H1 (cell line): Measurements from ENCODE around the gene CC2D2A. TPM values are rescaled to one million over a fixed set of nuclear protein-coding genes. Genes with fewer than 3 reads are reported as not detected.

Experiments
- CTCF ChIA-PET: fragments of 300-600 bp; sonication (Branson Sonifier 250); formaldehyde crosslinking; loops from one replicate; lab custom pipeline; 2021; ENCODE audit not compliant: partially characterized antibody; lab: Charles Lee
- POLR2A ChIA-PET: fragments of 300-600 bp; sonication (Branson Sonifier 250); formaldehyde crosslinking; loops from one replicate; lab custom pipeline; 2021; ENCODE audit warnings: inconsistent platforms; ENCODE audit not compliant: partially characterized antibody; lab: Charles Lee
- DNase-seq, 2 experiments: peaks; one replicate each; pipeline versions ENCODE4 v3.0.0 to v3.0.0-alpha.2; 2010 to 2022; ENCODE audit warnings: low spot score in 2 of 2, low read depth in 1 of 2, mixed read lengths in 1 of 2
- FAIRE-seq: peaks from 2 replicates; lab custom pipeline; 2011; peaks lifted over from hg19 to GRCh38; lab: Jason Lieb, UNC
- H2AFZ ChIP-seq: 2 replicates; pipeline ENCODE4 v1.8.1; 2012; ENCODE audit warnings: low read length, inconsistent platforms
- H2AK5ac ChIP-seq: 2 replicates; pipeline ENCODE4 v1.6.1; 2013; ENCODE audit warnings: low read depth, low read length
- H2BK120ac ChIP-seq: replicated peaks from 2 replicates; pipeline ENCODE3; 2013; ENCODE audit warnings: low read depth, low read length, inconsistent platforms
- H2BK12ac ChIP-seq: 2 replicates; pipeline ENCODE4 v1.6.1; 2013; ENCODE audit warnings: low read depth, low read length
- H2BK15ac ChIP-seq: 2 replicates; pipeline ENCODE4 v1.6.1; 2013; ENCODE audit warnings: low read length
- H2BK20ac ChIP-seq: 2 replicates; pipeline ENCODE4 v1.6.1; 2013; ENCODE audit warnings: low read length
- H2BK5ac ChIP-seq: 2 replicates; pipeline ENCODE4 v1.6.1; 2013; ENCODE audit warnings: low read depth, low read length
- H3K14ac ChIP-seq: 2 replicates; pipeline ENCODE4 v1.6.1; 2013; ENCODE audit warnings: inconsistent platforms; ENCODE audit not compliant: insufficient read length
- H3K18ac ChIP-seq: 2 replicates; pipeline ENCODE4 v1.6.1; 2013; ENCODE audit warnings: low read length; ENCODE audit errors: extremely low read depth
- H3K23ac ChIP-seq: 2 replicates; pipeline ENCODE4 v1.6.1; 2013; ENCODE audit warnings: inconsistent platforms; ENCODE audit not compliant: insufficient read length
- H3K23me2 ChIP-seq: 2 replicates; pipeline ENCODE4 v1.6.1; 2013; ENCODE audit warnings: low read depth, low read length
- H3K27ac ChIP-seq: 2 replicates; pipeline ENCODE4 v1.6.1; 2011; ENCODE audit warnings: low read depth, low read length, inconsistent platforms
- H3K27me3 ChIP-seq, 4 experiments: replicated peaks in 1 of 4; 1 replicate in 1 of 4; 2 replicates in 3 of 4; pipeline versions ENCODE4 v1.6.1 to v1.8.1; 2011 to 2013; ENCODE audit warnings: low read length in 3 of 4, mild to moderate bottlenecking in 3 of 4, inconsistent platforms in 2 of 4, mixed read lengths in 2 of 4, moderate library complexity in 1 of 4; ENCODE audit not compliant: control insufficient read depth in 3 of 4, insufficient read depth in 3 of 4; ENCODE audit errors: extremely low read depth in 1 of 4
- H3K36me3 ChIP-seq, 4 experiments: 2 replicates each; pipeline versions ENCODE4 v1.6.1 to v1.8.1; 2011 to 2013; ENCODE audit warnings: mild to moderate bottlenecking in 4 of 4, low read length in 3 of 4, moderate library complexity in 2 of 4, control low read depth in 1 of 4, inconsistent platforms in 1 of 4; ENCODE audit not compliant: insufficient read depth in 4 of 4, control insufficient read depth in 2 of 4
- H3K4ac ChIP-seq: replicated peaks from 2 replicates; pipeline ENCODE3; 2013; ENCODE audit warnings: low read length, low read depth, mixed read lengths, inconsistent platforms; ENCODE audit not compliant: insufficient read length
- H3K4me1 ChIP-seq, 4 experiments: replicated peaks in 1 of 4; 1 replicate in 1 of 4; 2 replicates in 3 of 4; pipeline versions ENCODE4 v1.6.1 to v1.8.1; 2011 to 2013; ENCODE audit warnings: low read length in 3 of 4, inconsistent platforms in 2 of 4, mixed read lengths in 1 of 4; ENCODE audit not compliant: insufficient read depth in 4 of 4, control insufficient read depth in 3 of 4
- H3K4me2 ChIP-seq, 2 experiments: 2 replicates each; pipeline versions ENCODE4 v1.6.1 to v1.8.1; 2011 to 2013; ENCODE audit warnings: low read depth in 2 of 2, low read length in 2 of 2, control low read depth in 1 of 2, inconsistent platforms in 1 of 2, mild to moderate bottlenecking in 1 of 2; ENCODE audit not compliant: insufficient read depth in 1 of 2
- H3K4me3 ChIP-seq, 4 experiments: fragments of 200-600, 300-600 bp in 1 of 4; sonication (generic), shearing (Covaris generic), sonication (Bioruptor Twin) in 1 of 4; 2 replicates each; pipeline versions ENCODE4 v1.5.1 to v1.8.1; 2011 to 2016; ENCODE audit warnings: low read length in 4 of 4, low read depth in 3 of 4, control low read depth in 2 of 4, inconsistent platforms in 2 of 4, mild to moderate bottlenecking in 2 of 4, mixed read lengths in 1 of 4, moderate library complexity in 1 of 4; ENCODE audit not compliant: insufficient read depth in 2 of 4; ENCODE audit errors: extremely low read depth in 1 of 4
- H3K56ac ChIP-seq: replicated peaks from 2 replicates; pipeline ENCODE3; 2013; ENCODE audit warnings: low read depth, mild to moderate bottlenecking, mixed read lengths, low read length, inconsistent platforms; ENCODE audit not compliant: insufficient read length
- H3K79me1 ChIP-seq: 2 replicates; pipeline ENCODE4 v1.6.1; 2013; ENCODE audit warnings: low read depth, low read length, control low read depth
- H3K79me2 ChIP-seq, 2 experiments: 2 replicates each; pipeline versions ENCODE4 v1.6.1 to v1.8.1; 2012 to 2013; ENCODE audit warnings: low read length in 2 of 2, mild to moderate bottlenecking in 2 of 2, inconsistent platforms in 1 of 2; ENCODE audit not compliant: insufficient read depth in 2 of 2, control insufficient read depth in 1 of 2
- H3K9ac ChIP-seq, 4 experiments: replicated peaks in 1 of 4; 1 replicate in 1 of 4; 2 replicates in 3 of 4; pipeline versions ENCODE4 v1.6.1 to v1.8.1; 2011 to 2013; ENCODE audit warnings: low read depth in 3 of 4, low read length in 3 of 4, control low read depth in 2 of 4, mild to moderate bottlenecking in 2 of 4, moderate library complexity in 2 of 4, inconsistent platforms in 1 of 4; ENCODE audit errors: extremely low read depth in 1 of 4
- H3K9me3 ChIP-seq, 2 experiments: 2 replicates each; pipeline versions ENCODE4 v1.6.1 to v1.8.1; 2012 to 2013; ENCODE audit warnings: mild to moderate bottlenecking in 2 of 2, moderate library complexity in 2 of 2, control low read depth in 1 of 2, inconsistent platforms in 1 of 2, low read depth in 1 of 2, low read length in 1 of 2, mixed read lengths in 1 of 2; ENCODE audit not compliant: insufficient read depth in 2 of 2
- H4K20me1 ChIP-seq, 2 experiments: replicated peaks in 1 of 2; 2 replicates each; pipeline versions ENCODE3 to v1.8.1; 2011 to 2013; ENCODE audit warnings: inconsistent platforms in 2 of 2, low read length in 2 of 2, mild to moderate bottlenecking in 1 of 2; ENCODE audit not compliant: insufficient read depth in 2 of 2, control insufficient read depth in 1 of 2
- H4K5ac ChIP-seq: 2 replicates; pipeline ENCODE4 v1.6.1; 2013; ENCODE audit warnings: low read length, low read depth, mixed read lengths, inconsistent platforms; ENCODE audit not compliant: insufficient read length
- H4K8ac ChIP-seq: 2 replicates; pipeline ENCODE4 v1.8.0; 2013; ENCODE audit warnings: mild to moderate bottlenecking, moderate library complexity, low read length, inconsistent platforms; ENCODE audit not compliant: insufficient read depth; ENCODE audit errors: extremely low read depth
- H4K91ac ChIP-seq: replicated peaks from 2 replicates; pipeline ENCODE3; 2013; ENCODE audit warnings: low read length, mixed read lengths, inconsistent platforms; ENCODE audit not compliant: insufficient read length
- ASH2L ChIP-seq: fragments of 200-600, 300-600 bp; sonication (generic); IDR thresholded peaks from one replicate; pipeline ENCODE4 v1.7.1; 2017; ENCODE audit warnings: low read length
- BRCA1 ChIP-seq: IDR thresholded peaks from 2 replicates; pipeline ENCODE4 v1.6.1; 2012; ENCODE audit warnings: low read depth, low read length, improper control_type of control experiment
- CBX5 ChIP-seq: fragments of 300-800, 300-1000 bp; sonication (generic); IDR thresholded peaks from 2 replicates; pipeline ENCODE4 v1.7.1; 2016; ENCODE audit warnings: antibody characterized with exemption, low read length, low read depth
- CHD1 ChIP-seq: IDR thresholded peaks from 2 replicates; pipeline ENCODE4 v1.6.1; 2012; ENCODE audit warnings: low read depth, low read length, improper control_type of control experiment
- KDM5A ChIP-seq: fragments of 200-600 bp; IDR thresholded peaks from 2 replicates; pipeline ENCODE4 v1.7.1; 2012; ENCODE audit warnings: mild to moderate bottlenecking, low read length, inconsistent platforms, mixed read lengths
- RBBP5 ChIP-seq: IDR thresholded peaks from 2 replicates; pipeline ENCODE4 v1.7.1; 2012; ENCODE audit warnings: low read depth, mild to moderate bottlenecking, inconsistent platforms, low read length, moderate library complexity, borderline replicate concordance
- RNF2 ChIP-seq: fragments of 200-900, 300-1000 bp; sonication (generic); IDR thresholded peaks from 2 replicates; pipeline ENCODE4 v1.7.1; 2016; ENCODE audit warnings: borderline replicate concordance, low read depth, mild to moderate bottlenecking, antibody characterized with exemption, low read length; ENCODE audit not compliant: poor library complexity, severe bottlenecking; ENCODE audit errors: missing control alignments
- RXRA ChIP-seq: IDR thresholded peaks from 2 replicates; pipeline ENCODE4 v1.6.1; 2011; ENCODE audit warnings: low read depth, mild to moderate bottlenecking, low read length, moderate library complexity; ENCODE audit not compliant: insufficient read depth
- SAP30 ChIP-seq: fragments of 300-600 bp; sonication (generic); IDR thresholded peaks from 2 replicates; pipeline ENCODE4 v1.7.1; 2012; ENCODE audit warnings: low read length, moderate library complexity, mild to moderate bottlenecking, inconsistent platforms; ENCODE audit not compliant: insufficient read depth, insufficient replicate concordance
- TAF7 ChIP-seq: optimal IDR thresholded peaks from 2 replicates; pipeline ENCODE3; 2011; ENCODE audit warnings: low read depth, mild to moderate bottlenecking, inconsistent platforms, low read length, moderate library complexity, borderline replicate concordance
- TBP ChIP-seq: IDR thresholded peaks from 2 replicates; pipeline ENCODE4 v1.6.1; 2011; ENCODE audit warnings: low read depth, low read length, improper control_type of control experiment
- polyA plus RNA-seq, 7 experiments: library from polyadenylated mRNA; depleted of rRNA in 3 of 7; stranded (reverse) in 5 of 7; unstranded in 2 of 7; fragments of >200 nt in 5 of 7; fragments of 200-250 nt in 2 of 7; gene quantifications; 1 replicate in 5 of 7; 2 replicates in 1 of 7; 4 replicates in 1 of 7; pipeline versions ENCODE4 v1.2.1 to v1.2.3, GENCODE V29; 2011 to 2013; ENCODE audit warnings: missing spikeins in 2 of 7, mixed read lengths in 2 of 7
- total RNA-seq: library from RNA; stranded (reverse); fragmentation: NEBNext Ultra II Directional; extraction: Animal tissue kit (Norgen Biotek cat#: 25700); gene quantifications from 2 replicates; pipeline ENCODE4 v1.2.1, GENCODE V29; 2021
- TF ChIP-seq, protein P1 (sequence below): IDR thresholded peaks from 2 replicates; pipeline ENCODE4 v1.6.1; 2011; ENCODE audit warnings: low read depth, mild to moderate bottlenecking, low read length; ENCODE audit not compliant: insufficient read depth

Gene CC2D2A
- total and polyA plus RNA-seq, 2 of the 8 experiments (the other 6 are each of a cell fraction or from before 2014, with no cell fraction given) = 11.0 to 12.2 TPM

DNA sequence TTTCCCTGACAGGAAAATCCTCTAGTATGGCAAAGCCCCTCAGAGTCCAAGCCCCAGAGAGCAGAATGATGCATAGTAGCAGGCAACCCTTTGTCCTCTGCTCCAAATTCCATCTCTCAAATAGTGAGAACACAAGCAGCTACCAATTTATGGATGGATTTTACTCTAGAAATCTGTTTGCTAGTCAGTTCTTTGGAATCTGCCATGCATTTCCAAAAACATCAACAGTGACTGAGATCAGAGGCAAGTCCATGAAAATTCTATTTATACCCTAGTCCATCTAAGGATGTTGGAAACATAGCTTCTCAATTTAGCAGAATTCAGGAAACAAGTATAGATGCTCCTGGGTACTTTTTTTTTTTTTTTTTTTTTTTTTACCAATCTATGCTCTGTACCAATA, 10.0 kb upstream of the CC2D2A start:
- Histone ChIP-seq H3K36me3 (no peaks in the 10 kb centered on the region), H3K79me1 (no peaks in the 10 kb centered on the region), H2AK5ac (no peak overlapping the region), H3K27ac (no peak overlapping the region), H3K9ac (no peak overlapping the region), H4K91ac (no peak overlapping the region), H3K4ac (no peak overlapping the region), H2BK120ac (no peak overlapping the region), H4K5ac (no peak overlapping the region), H3K27me3 (no peaks in the 10 kb centered on the region), H3K4me2 (no peak overlapping the region), H3K18ac (no peak overlapping the region), H3K4me1 (no peaks in the 10 kb centered on the region), H2AFZ (no peak overlapping the region), H4K8ac (no peak overlapping the region), H3K23ac (no peak overlapping the region), H3K23me2 (no peaks in the 10 kb centered on the region), H2BK15ac (no peak overlapping the region), H3K9me3 (no peaks in the 10 kb centered on the region), H3K79me2 (no peaks in the 10 kb centered on the region), H3K14ac (no peak overlapping the region), H2BK12ac (no peak overlapping the region), H2BK20ac (no peak overlapping the region), H2BK5ac (no peak overlapping the region), H3K4me3 (no peak overlapping the region), H3K56ac (no peak overlapping the region), H4K20me1 (no peaks in the 10 kb centered on the region)
- DNase-seq = no peak
- ChIA-PET POLR2A (no interaction called here), CTCF (interaction anchor here (0.6 to 6.6 kb wide), 8 partner anchors 11 to 422 kb away, joined by 3 to 72 read pairs (median 4); partner anchors contain the start of gene CC2D2A)
- TF ChIP-seq CHD1 (no peak), RBBP5 (no peak), SAP30 (no peak), RNF2 (no peak), CBX5 (no peak), ASH2L (no peak), KDM5A (no peak), TAF7 (no peak), RXRA (no peak), TBP (no peak), BRCA1 (no peak)
- TF ChIP-seq, protein P1, sequence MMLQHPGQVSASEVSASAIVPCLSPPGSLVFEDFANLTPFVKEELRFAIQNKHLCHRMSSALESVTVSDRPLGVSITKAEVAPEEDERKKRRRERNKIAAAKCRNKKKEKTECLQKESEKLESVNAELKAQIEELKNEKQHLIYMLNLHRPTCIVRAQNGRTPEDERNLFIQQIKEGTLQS = no peak
- no peak for FAIRE-seq
